NT2/D1 (cell line): ENCODE data around the gene SLC9A8.
A peak's percentile ranks its signal among the peaks of the same experiment; 100 is the strongest.

Experiments used
- DNase-seq: peaks from one replicate; pipeline ENCODE4 v3.0.0-alpha.2; 2011; ENCODE audit warnings: low read depth, low spot score
- H3K27me3 ChIP-seq: 2 replicates; pipeline ENCODE4 v1.6.0; 2011; ENCODE audit warnings: mild to moderate bottlenecking; ENCODE audit not compliant: insufficient read length, insufficient read depth
- H3K36me3 ChIP-seq: 2 replicates; pipeline ENCODE4 v1.6.1; 2011; ENCODE audit warnings: mild to moderate bottlenecking, low read length, mixed read lengths; ENCODE audit not compliant: insufficient read depth, insufficient read length
- H3K4me1 ChIP-seq: 2 replicates; pipeline ENCODE4 v1.5.1; 2011; ENCODE audit not compliant: insufficient read depth, insufficient read length
- H3K4me3 ChIP-seq: 2 replicates; pipeline ENCODE4 v1.5.1; 2011; ENCODE audit warnings: low read depth; ENCODE audit not compliant: insufficient read length
- H3K9ac ChIP-seq: 2 replicates; pipeline ENCODE4 v1.6.0; 2011; ENCODE audit warnings: low read depth; ENCODE audit not compliant: insufficient read length
- H3K9me3 ChIP-seq: 2 replicates; pipeline ENCODE4 v1.5.1; 2011; ENCODE audit warnings: mild to moderate bottlenecking, low read length; ENCODE audit not compliant: insufficient read depth
- SUZ12 ChIP-seq: IDR thresholded peaks from 2 replicates; pipeline ENCODE4 v1.6.1; 2011; ENCODE audit not compliant: insufficient read length, insufficient read depth; ENCODE audit errors: extremely low read depth
- YY1 ChIP-seq: IDR thresholded peaks from 2 replicates; pipeline ENCODE4 v1.6.1; 2011; ENCODE audit not compliant: insufficient read length, insufficient read depth
- ZNF274 ChIP-seq: IDR thresholded peaks from 2 replicates; pipeline ENCODE4 v1.6.1; 2011; ENCODE audit warnings: mild to moderate bottlenecking, low read depth, low read length

Gene SLC9A8

DNA sequence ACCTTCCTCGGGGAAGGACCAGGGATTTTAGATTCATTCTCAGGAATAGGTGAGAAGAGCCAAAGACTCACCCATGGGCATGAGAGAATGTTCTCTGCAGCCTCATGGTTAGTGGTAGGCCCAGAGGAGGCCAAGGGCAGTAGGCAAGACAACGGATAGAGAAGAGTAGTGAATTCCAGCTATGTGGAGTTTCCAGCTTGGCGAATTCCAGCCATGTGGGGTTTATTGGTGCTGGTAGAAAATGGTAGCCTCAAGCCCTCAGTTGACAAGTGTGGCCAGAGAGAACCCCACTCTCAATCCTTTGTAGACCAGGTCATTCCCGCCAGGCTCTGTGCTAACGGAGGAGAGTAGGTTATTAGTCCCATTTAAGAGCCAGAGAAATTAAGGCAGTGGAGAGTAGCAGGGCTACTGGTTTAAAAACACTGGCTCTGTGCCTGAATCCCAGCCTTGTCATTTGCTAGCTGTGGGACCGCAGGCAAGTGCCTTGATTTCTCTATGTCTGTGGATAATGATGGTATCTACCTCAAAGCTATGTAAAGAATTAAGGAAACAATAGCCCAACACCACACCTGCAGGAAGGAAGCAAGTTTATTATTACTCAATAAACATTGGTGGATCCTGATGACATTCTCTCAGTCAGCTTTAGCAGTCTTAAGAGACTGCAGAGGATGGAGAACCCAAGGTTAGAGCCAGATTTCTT is 2.0 kb upstream of the SLC9A8 start:
- no peaks in the 10 kb centered on the region for H3K9me3 ChIP-seq
- TF ChIP-seq ZNF274 (no peak), SUZ12 (no peak), YY1 (no peak)
- no peak overlapping the region for H3K9ac ChIP-seq
- H3K36me3 ChIP-seq = peaks cover 9% of the 10 kb centered on the region
- no peaks in the 10 kb centered on the region for H3K27me3 ChIP-seq
- no peak for DNase-seq
- H3K4me3 ChIP-seq = no peak overlapping the region
- no peaks in the 10 kb centered on the region for H3K4me1 ChIP-seq

DNA sequence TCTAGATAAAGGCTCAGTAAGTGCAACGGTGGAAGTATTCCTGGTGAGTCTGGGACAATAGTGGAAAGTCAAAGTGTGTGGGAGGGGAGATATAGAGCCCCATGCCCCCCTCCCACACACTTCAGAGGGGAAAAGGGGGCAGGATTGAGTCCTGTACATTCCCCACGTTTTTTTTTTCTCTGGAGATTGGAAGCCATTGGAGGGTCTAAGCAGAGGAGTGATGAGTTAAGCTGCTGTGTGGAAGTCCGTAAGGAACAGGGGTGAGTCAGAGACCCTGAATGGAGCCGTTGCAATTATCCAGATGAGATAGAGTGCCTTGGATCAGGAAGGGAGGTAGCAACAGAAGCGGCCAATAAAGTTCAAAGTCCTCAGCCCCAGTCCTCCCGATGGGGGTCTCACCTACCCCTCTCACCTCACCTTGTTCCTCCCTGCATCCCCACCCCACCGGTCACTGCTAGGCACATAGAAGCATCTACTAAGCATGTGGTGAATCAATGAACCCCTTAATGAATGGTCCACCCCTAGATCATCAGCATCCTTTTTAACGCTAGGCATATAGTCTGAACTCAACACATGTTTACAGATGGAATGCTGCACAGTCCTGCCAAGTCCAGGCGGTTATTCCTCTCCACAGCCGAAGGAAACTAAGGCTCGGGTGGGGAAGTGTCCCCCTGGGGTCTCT is 662 bp upstream of the SLC9A8 start:
- TF ChIP-seq YY1 = no peak
- no peak for TF ChIP-seq ZNF274
- no peak for TF ChIP-seq SUZ12
- DNase-seq = no peak
- Histone ChIP-seq H3K36me3 (peaks cover 19% of the 10 kb centered on the region), H3K9me3 (no peaks in the 10 kb centered on the region), H3K4me1 (no peaks in the 10 kb centered on the region), H3K27me3 (no peaks in the 10 kb centered on the region), H3K9ac (peak overlapping the region; percentile 89), H3K4me3 (peak overlapping the region; percentile 72)

- Histone ChIP-seq H3K36me3 (peaks cover 24% of the 10 kb centered on the region), H3K4me1 (no peaks in the 10 kb centered on the region), H3K9ac (peak overlapping the region; percentile 89), H3K27me3 (no peaks in the 10 kb centered on the region), H3K4me3 (peak overlapping the region; percentile 72), H3K9me3 (no peaks in the 10 kb centered on the region)
- no peak for DNase-seq
- no peak for TF ChIP-seq ZNF274
- no peak for TF ChIP-seq YY1
- TF ChIP-seq SUZ12 = no peak
These were observed 812 bp downstream of the SLC9A8 start for GRCh38 chr20:49813305-49813974.

DNA sequence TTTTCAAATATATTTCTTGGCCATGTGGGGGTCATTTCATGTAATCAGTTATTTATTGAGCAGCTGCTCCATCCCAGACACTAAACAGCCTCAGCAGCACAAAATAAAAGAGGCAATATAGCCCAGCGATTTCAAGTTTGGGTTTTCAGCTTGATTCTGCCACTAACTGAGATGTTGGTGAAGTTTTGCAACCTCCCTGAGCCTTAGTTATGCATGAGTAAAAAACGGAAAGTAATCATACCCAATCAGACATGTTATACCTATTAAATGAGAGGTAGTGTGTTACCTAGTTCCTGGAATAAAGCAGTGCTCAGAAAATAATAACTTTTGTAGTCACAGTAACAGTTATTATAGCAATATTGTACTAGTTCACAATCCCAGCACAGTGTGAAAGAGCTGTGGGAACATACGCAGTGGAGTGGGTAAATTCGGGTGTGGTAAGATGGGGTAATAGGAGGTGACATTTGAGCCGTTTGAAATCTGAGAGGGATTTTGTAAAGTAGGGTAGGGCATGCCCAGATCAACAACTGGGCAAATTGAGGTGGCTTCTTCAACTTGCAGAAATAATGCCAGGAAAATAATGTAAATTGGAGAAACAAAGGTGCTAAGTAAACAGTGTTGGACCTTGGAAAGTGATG is 1.5 kb downstream of the SLC9A8 start:
- H3K9ac ChIP-seq = no peak overlapping the region
- no peaks in the 10 kb centered on the region for H3K27me3 ChIP-seq
- H3K36me3 ChIP-seq = peaks cover 31% of the 10 kb centered on the region
- H3K4me1 ChIP-seq = no peaks in the 10 kb centered on the region
- no peak overlapping the region for H3K4me3 ChIP-seq
- H3K9me3 ChIP-seq = no peaks in the 10 kb centered on the region
- DNase-seq = no peak
- no peak for TF ChIP-seq SUZ12
- no peak for TF ChIP-seq YY1
- TF ChIP-seq ZNF274 = no peak

- Histone ChIP-seq H3K27me3 (no peaks in the 10 kb centered on the region), H3K9me3 (peaks cover 6% of the 10 kb centered on the region), H3K9ac (no peak overlapping the region), H3K4me1 (no peaks in the 10 kb centered on the region), H3K4me3 (no peak overlapping the region), H3K36me3 (peaks cover 51% of the 10 kb centered on the region)
- no peak for TF ChIP-seq SUZ12
- no peak for TF ChIP-seq ZNF274
- no peak for TF ChIP-seq YY1
- no peak for DNase-seq
These were observed 6.2 kb downstream of the SLC9A8 start for GRCh38 chr20:49818816-49819215.

- no peak overlapping the region for H3K4me3 ChIP-seq
- no peak for DNase-seq
- no peak overlapping the region for H3K9ac ChIP-seq
- TF ChIP-seq SUZ12 (no peak), ZNF274 (no peak), YY1 (no peak)
- no peaks in the 10 kb centered on the region for H3K27me3 ChIP-seq
- peaks cover 60% of the 10 kb centered on the region for H3K36me3 ChIP-seq
- H3K9me3 ChIP-seq = peaks cover 6% of the 10 kb centered on the region
- H3K4me1 ChIP-seq = no peaks in the 10 kb centered on the region
These were observed 7.1 kb downstream of the SLC9A8 start for GRCh38 chr20:49819702-49820101.
